HG02678 (cell line): ENCODE measurements around the gene TMEM255A.
"Not testable (repeated sequence)": the region's sequence is repeated elsewhere in the genome, so short reads cannot be mapped to it uniquely, and the experiment has no call there.

ENCODE experiments used
- ATAC-seq: cut with Tn5 transposase; IDR thresholded peaks from one replicate; pipeline ENCODE4 v1.9.1; 2021; ENCODE audit warnings: mild to moderate bottlenecking, moderate library complexity; ENCODE audit not compliant: unreplicated experiment

Gene TMEM255A

DNA sequence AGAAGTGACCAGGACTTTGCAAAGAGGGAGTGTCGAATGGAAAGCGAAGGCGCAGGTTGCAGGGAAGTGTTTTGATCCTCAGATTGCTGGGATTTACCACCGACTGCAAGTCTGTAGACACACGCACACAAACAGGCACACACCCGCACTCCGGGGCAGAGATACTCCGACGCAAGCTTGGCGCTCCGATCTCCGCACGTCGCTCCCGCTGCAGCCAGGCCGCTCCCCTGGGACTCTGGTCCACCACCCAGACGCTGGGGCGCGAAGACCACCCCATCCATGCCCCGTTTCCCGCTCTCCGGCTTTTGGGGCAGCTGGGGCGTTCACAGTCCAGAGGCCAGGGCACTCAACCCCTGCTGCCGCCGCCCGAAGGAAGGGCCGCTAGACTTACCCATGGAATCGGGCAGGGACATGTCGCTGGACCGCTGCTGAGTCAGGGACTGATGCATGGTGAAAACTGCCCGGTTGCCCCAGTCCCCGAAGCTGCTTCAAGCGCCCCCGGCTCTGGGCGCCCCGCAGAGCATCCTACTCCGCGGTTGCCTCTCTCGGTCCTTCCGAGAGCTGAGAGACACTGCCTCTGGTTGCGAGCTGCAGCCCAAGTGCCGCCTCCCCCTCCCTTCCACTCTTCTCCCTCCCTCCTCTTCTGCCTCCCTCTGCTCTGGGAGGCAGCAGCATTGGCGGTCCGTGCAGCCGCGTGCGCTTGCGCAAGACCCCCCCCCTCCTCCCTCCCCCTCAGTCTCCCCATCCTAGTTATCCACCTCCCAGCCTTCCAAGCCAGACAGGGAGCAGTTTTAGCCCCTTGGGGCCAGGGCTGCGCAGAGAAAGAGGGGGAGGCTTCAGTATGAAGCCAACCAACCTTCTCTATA, at the start of gene TMEM255A:
TMEM255A (minus strand) TSS at position 601 of the 866 bp plus-strand sequence; CDS start at position 449, 152 bp downstream.
- no peak for ATAC-seq

GRCh38 chrX:120358737-120359456, 47.6 kb upstream of the TMEM255A start:
- no peak for ATAC-seq

GRCh38 chrX:120357186-120357585, 45.9 kb upstream of the TMEM255A start:
- ATAC-seq = no peak

DNA sequence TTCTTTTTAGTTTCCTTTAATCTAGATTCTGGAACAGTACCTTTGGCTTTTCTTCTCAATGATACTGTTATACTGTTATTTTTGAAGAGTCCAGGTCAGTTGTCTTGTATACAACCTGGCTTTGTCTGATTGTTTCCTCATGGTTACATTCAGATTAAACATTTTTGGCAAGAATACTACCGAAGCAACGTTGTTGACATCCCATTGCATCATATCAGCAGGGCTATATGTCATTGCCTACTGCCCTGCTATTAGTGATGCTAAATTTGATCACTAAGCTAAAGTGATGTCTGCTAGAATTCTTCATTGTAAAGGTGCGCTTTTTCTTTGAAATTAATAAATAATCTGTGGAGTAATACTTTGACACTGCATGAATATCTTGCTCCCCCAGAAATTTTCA, 44.8 kb upstream of the TMEM255A start:
- no peak for ATAC-seq

DNA sequence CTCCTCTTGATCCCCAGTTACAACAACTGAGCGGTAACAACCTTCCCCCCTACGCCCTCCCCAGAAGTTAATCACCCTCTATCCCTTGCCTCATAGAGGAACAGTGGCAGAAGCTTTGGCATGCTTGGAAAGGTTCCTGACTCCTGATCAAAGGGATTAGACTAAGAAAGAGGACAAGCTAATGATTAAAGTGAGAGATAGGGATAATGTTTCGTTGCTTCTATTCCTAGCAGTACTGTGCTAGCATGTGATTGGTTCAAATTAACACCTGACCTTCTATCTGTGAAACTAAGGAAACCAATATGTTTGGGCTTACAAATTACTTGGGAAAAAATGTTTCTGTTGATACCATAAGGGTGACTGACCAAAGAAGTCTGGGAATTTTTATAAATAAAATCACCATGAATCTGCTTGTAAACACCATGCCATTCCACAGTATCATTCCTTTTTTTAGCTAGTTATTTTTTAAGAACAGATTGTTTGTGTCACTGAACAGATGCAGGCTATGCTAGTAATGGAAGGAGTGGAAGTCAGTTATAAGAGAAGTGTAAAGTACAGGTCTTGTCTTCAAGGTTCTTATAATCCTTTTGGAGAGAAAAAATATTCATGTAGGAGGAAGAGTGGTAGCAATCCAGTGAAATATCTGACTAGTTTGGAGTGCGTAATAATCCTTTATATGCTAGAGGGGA, 39.3 kb upstream of the TMEM255A start:
- ATAC-seq = no peak

GRCh38 chrX:120344566-120344965, 33.3 kb upstream of the TMEM255A start:
- not testable (repeated sequence) for ATAC-seq

DNA sequence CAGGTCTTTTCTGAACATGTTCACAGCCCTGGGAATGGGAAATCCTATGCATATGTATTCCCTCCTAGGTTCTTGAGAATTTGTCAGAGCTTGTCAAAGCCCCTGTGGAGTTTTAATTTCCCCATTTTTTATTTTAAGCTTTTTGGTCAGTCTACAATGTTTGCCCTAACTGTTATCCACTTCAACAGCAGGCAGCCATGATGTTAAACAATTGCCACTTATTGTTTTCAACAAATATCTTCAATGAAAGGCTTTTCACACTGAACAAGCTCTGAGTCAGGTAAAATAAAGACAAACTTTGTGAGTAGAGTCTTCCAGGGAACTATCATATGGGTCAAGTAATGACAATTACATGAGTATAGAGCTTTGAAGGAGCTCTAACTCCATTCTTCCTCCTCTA, 25.6 kb upstream of the TMEM255A start:
- ATAC-seq = no peak

- ATAC-seq = no peak
These were observed 24.0 kb upstream of the TMEM255A start for GRCh38 chrX:120335289-120335688.

DNA sequence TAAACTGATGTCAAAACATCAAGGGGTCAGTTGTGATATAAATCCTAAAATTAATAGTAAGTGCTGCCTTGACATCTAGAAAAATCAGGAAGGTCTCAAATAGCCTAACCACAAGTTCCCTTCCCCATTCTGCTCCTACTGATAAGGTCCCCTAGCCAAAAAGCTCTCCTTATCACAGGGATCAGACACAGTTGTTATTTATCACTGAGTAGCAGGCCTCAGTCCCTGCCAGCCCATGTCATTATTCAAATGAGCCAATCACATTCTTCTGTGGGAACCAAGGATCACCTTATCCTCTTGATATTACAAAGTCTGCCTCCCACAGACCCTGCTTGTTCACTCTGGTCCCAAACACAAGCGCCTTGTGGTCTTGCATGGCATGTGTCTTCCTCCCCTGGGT, 23.3 kb upstream of the TMEM255A start:
- ATAC-seq = no peak

DNA sequence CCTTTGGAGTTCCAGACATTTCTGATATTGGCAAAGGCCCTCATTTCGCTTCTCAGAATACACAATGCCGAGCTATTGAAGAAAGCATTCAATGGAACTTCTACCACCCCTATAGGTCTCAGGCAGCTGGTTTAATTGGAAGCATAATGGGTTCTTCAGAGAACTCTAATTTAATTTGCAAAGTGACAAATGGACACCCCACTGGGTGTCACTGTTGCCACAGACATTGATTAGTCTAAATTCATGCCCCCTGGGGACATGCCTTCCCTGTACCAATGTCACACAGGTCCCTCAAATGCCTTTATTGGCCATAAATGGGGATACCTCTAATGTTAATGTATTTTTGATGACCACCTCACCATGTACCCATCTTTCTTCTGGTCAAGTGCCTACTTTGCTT, 22.9 kb upstream of the TMEM255A start:
- no peak for ATAC-seq

DNA sequence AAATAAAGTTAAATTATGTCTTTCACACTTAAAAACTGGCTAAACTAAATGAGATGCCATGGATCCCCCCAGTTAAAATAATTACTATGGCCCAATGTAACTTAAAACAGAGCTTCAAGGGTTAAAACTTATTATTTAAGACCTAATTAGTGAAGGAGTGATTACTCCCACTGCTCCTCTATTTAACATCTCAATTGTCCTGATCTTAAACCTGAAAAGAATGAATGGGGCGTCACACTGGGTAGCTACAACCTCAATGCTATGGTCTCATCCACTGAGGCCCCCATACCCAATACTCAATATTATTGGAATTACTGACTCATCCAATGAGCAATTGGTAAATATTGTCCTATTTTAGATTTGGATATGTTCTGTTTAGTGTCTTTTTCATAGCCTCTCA, 21.1 kb upstream of the TMEM255A start:
- no peak for ATAC-seq

DNA sequence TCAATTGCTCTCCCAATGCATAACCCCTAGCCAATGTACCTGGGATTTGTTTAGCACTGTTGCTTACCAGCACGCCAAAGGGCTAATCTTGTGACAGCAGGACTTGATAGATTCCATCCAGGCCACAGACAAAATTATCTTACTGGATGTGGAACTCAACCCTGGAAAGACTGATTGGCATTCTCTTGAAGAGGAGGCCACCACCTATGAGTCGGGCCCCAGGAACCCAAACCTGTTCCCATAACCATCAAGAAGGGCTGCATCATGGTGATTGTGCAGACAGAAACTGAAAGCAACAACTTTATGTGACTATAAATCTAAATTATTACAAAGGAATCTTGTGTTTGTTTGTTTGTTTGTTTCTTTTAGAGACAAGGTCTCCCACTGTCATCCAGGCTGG, 19.9 kb upstream of the TMEM255A start:
- ATAC-seq = no peak

DNA sequence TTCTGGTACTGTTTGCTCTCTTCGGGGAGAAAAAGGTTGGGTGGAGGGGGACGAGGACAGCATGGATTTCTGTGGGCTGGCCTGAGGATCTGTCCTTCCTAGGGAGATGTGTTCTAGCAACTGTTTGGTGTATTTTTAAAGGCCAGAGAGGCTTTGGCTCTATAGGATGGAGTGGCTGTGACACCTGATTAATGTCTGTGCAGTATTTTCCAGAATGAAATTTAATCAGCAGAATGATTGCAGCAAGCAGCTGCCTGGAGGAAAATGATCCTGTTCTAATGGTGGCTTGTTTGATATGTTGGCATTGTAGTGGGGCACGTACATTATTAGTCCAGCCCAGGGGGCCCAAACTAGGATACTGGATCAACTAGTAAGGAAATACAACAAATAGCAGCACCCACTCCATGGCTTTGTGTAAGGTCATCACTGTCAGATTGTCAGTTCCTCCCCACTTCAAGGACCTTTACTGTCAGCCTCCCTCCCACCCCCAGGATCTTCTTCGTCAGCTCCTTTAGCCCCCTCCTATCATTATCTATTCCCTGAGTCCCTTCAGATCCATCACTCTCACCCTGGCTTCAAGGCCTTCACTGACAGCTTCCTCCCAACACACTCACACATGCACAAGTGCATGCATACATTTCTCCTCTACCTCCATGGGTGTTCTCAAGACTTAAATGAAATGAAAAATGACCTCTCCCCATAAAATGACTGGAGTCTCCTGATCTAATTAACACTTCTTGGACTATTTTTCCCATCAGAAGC, 10.4 kb upstream of the TMEM255A start:
- no peak for ATAC-seq

GRCh38 chrX:120318411-120318810, 7.2 kb upstream of the TMEM255A start:
- ATAC-seq = no peak

DNA sequence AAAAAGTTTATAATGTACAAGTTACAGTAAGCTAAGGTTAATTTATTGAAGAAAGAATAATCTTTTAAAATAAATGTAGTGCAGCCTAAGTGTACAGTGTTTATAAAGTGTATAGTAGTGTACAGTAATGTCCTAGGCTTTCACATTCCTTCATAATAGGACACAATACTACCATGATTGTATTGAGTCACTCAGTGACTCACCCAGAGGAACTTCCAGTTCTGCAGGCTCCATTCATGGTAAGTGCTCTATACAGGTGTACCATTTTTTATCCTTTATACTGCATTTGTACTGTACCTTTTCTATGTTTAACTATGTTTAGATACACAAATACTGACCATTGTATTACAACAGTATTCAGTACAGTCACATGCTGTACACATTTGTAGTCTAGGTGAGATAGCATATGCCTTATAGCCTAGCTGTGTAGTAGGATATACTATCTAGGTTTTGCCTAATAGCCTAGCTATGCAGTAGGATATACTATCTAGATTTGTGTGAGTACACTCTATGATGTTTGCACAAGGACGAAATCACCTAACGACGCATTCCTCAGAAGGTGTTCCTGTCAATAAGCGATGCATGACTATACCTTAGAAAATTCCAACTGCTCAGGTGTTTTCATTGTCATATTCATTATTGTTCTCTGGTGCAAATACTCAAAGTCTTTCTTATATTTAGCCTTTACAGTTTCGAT, 5.5 kb upstream of the TMEM255A start:
- ATAC-seq = no peak

DNA sequence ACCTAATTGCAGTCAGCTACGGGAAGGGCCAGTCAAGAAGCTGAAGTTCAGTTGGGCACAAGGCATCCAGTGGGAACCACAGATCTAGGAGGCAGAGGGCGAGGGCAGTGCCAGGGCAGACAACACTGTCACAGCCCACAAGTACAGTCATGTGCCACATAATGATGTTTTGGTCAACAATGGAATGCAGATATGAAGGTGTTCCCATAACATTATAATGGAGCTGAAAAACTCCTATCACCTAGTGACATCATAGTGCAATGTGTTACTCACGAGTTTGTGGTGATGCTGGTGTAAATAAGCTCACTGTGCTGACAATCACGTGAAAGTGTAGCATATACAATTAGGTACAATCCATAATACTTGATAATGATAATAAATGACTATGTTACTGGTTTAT, 4.5 kb upstream of the TMEM255A start:
- ATAC-seq = no peak

GRCh38 chrX:120311727-120312063, 434 bp upstream of the TMEM255A start:
- ATAC-seq = no peak

GRCh38 chrX:120309873-120310705, 1.2 kb downstream of the TMEM255A start:
- ATAC-seq = no peak
